NCI-H1417 (cell line): ENCODE results near the gene THY1.
"Not testable (repeated sequence)": the region's sequence is repeated elsewhere in the genome, so short reads cannot be mapped to it uniquely, and the experiment has no call there.

Experiments used
- DNase-seq, 3 experiments: peaks; one replicate each; lab custom pipeline; 2025; lab: John Stamatoyannopoulos, UW

The THY1 gene

GRCh38 chr11:119445850-119446249 lies 22.9 kb upstream of the THY1 start:
- DNase-seq, result no peak

- DNase-seq, result no peak
These were observed 22.4 kb upstream of the THY1 start for GRCh38 chr11:119445379-119445778.

- DNase-seq, result no peak
These were observed 18.9 kb upstream of the THY1 start for GRCh38 chr11:119441898-119442243.

GRCh38 chr11:119438599-119438998 lies 15.6 kb upstream of the THY1 start:
- DNase-seq, result no peak

- not testable (repeated sequence) for DNase-seq
These were observed 14.5 kb upstream of the THY1 start for GRCh38 chr11:119437521-119437920.

- no peak for DNase-seq
These were observed 13.7 kb upstream of the THY1 start for GRCh38 chr11:119436711-119437110.

- no peak for DNase-seq
These were observed 13.1 kb upstream of the THY1 start for GRCh38 chr11:119436093-119436492.

- no peak for DNase-seq
These were observed 11.8 kb upstream of the THY1 start for GRCh38 chr11:119434591-119435330.

- no peak for DNase-seq
These were observed 10.4 kb upstream of the THY1 start for GRCh38 chr11:119433358-119433725.

GRCh38 chr11:119432484-119433357 lies 9.7 kb upstream of the THY1 start:
- DNase-seq, result no peak

- no peak for DNase-seq
These were observed 8.6 kb upstream of the THY1 start for GRCh38 chr11:119431523-119431922.

- DNase-seq, result no peak
These were observed 4.3 kb upstream of the THY1 start for GRCh38 chr11:119427279-119427678.

- DNase-seq, result no peak
These were observed 3.2 kb upstream of the THY1 start for GRCh38 chr11:119426142-119426541.

GRCh38 chr11:119424775-119425174 lies 1.8 kb upstream of the THY1 start:
- no peak for DNase-seq

- no peak for DNase-seq
These were observed 1.3 kb upstream of the THY1 start for GRCh38 chr11:119424276-119424675.

GRCh38 chr11:119423509-119424254 lies 710 bp upstream of the THY1 start:
- DNase-seq, result no peak

GRCh38 chr11:119421941-119422808 lies 797 bp downstream of the THY1 start:
- peak in 2 of 3 experiments; percentile 35 to 43 for DNase-seq

GRCh38 chr11:119421351-119421750 lies 1.6 kb downstream of the THY1 start:
- no peak for DNase-seq

GRCh38 chr11:119420631-119421030 lies 2.3 kb downstream of the THY1 start:
- no peak for DNase-seq

- DNase-seq, result no peak
These were observed 3.0 kb downstream of the THY1 start for GRCh38 chr11:119419834-119420492.

- DNase-seq, result no peak
These were observed 3.7 kb downstream of the THY1 start for GRCh38 chr11:119419246-119419645.
